Hypothalamus (tissue), 51 donors: ENCODE measurements around the gene PROSER3.
A peak's percentile ranks its signal among the peaks of the same experiment; 100 is the strongest.
"Not testable (repeated sequence)": the region's sequence is repeated elsewhere in the genome, so short reads cannot be mapped to it uniquely, and the experiment has no call there.

Experiments used
- DNase-seq, 51 donors: peaks; one replicate each; lab custom pipeline; 2025; lab: John Stamatoyannopoulos, UW

Gene PROSER3

GRCh38 chr19:35788205-35788960 lies 30.4 kb downstream of the PROSER3 start:
- DNase-seq, result no peak

GRCh38 chr19:35789195-35789977 lies 31.4 kb downstream of the PROSER3 start:
- DNase-seq, result no peak

GRCh38 chr19:35789978-35790944 lies 32.3 kb downstream of the PROSER3 start:
- DNase-seq, result no peak

GRCh38 chr19:35790981-35791813 lies 33.2 kb downstream of the PROSER3 start:
- DNase-seq, result no peak

- DNase-seq, result no peak
These were observed 33.9 kb downstream of the PROSER3 start for GRCh38 chr19:35791814-35792279.

- no peak for DNase-seq
These were observed 34.3 kb downstream of the PROSER3 start for GRCh38 chr19:35792312-35792711.

GRCh38 chr19:35792888-35793287 lies 34.9 kb downstream of the PROSER3 start:
- no peak for DNase-seq

GRCh38 chr19:35793381-35794165 lies 35.6 kb downstream of the PROSER3 start:
- no peak for DNase-seq

GRCh38 chr19:35795564-35795963 lies 37.6 kb downstream of the PROSER3 start:
- DNase-seq, result not testable (repeated sequence)

- DNase-seq, result no peak
These were observed 38.9 kb downstream of the PROSER3 start for GRCh38 chr19:35796645-35797542.

- peak in 31 of 51 donors; percentile 3 to 60 (median 19) for DNase-seq
These were observed 39.7 kb downstream of the PROSER3 start for GRCh38 chr19:35797663-35798062.

GRCh38 chr19:35801828-35802227 lies 43.9 kb downstream of the PROSER3 start:
- DNase-seq, result no peak

GRCh38 chr19:35805526-35806102 lies 47.6 kb downstream of the PROSER3 start:
- no peak for DNase-seq

GRCh38 chr19:35806597-35806996 lies 48.6 kb downstream of the PROSER3 start:
- no peak for DNase-seq

- DNase-seq, result no peak
These were observed 49.7 kb downstream of the PROSER3 start for GRCh38 chr19:35807633-35808032.

GRCh38 chr19:35811317-35812219 lies 53.6 kb downstream of the PROSER3 start:
- no peak for DNase-seq
